ENCODE results near the gene HOXB3. TPM values are rescaled to one million over a fixed set of nuclear protein-coding genes. Genes with fewer than 3 reads are reported as not detected.

The HOXB3 gene
- total and polyA plus RNA-seq, 2 donors (not counting 1 experiment from before 2014, with no cell fraction given): 15.7 to 28.6 TPM

- peak overlapping the region; percentile 35 for H3K4me2 ChIP-seq (ENCODE audit: extremely low read depth, insufficient read depth, low read length)
- H3K9ac ChIP-seq (ENCODE audit: insufficient read depth, low read length): peak overlapping the region; percentile 0
- no peak for DNase-seq (ENCODE audit: low read depth in 2 of 2)
- H3K27ac ChIP-seq (ENCODE audit: insufficient read depth, low read length): no peak overlapping the region
- peaks cover 51% of the 10 kb centered on the region for H3K27me3 ChIP-seq (ENCODE audit: control insufficient read depth, insufficient read depth, low read length)
- H4K20me1 ChIP-seq (ENCODE audit: control insufficient read depth, extremely low read depth, insufficient read depth, low read length): no peaks in the 10 kb centered on the region
- no peaks in the 10 kb centered on the region for H3K36me3 ChIP-seq (ENCODE audit: control insufficient read depth, insufficient read depth, low read length)
- no peak overlapping the region for H2AFZ ChIP-seq (ENCODE audit: low read length)
- peak overlapping the region; percentile 21 to 80 (median 36) for H3K4me3 ChIP-seq (replicated peaks in 1 of 4; ENCODE audit: control extremely low read depth in 1 of 4, insufficient read depth in 1 of 4, low read depth in 3 of 4, low read length in 4 of 4)
- H3K9me3 ChIP-seq (ENCODE audit: control insufficient read depth, insufficient read depth, low read depth, low read length): no peaks in the 10 kb centered on the region
- peaks cover 18% of the 10 kb centered on the region for H3K79me2 ChIP-seq (ENCODE audit: control insufficient read depth, insufficient read depth, low read length)
- peak; percentile 97 for TF ChIP-seq EZH2 (IDR thresholded peaks at IDR 0.05; ENCODE audit: low read length, missing control alignments)
- TF ChIP-seq, protein P1, sequence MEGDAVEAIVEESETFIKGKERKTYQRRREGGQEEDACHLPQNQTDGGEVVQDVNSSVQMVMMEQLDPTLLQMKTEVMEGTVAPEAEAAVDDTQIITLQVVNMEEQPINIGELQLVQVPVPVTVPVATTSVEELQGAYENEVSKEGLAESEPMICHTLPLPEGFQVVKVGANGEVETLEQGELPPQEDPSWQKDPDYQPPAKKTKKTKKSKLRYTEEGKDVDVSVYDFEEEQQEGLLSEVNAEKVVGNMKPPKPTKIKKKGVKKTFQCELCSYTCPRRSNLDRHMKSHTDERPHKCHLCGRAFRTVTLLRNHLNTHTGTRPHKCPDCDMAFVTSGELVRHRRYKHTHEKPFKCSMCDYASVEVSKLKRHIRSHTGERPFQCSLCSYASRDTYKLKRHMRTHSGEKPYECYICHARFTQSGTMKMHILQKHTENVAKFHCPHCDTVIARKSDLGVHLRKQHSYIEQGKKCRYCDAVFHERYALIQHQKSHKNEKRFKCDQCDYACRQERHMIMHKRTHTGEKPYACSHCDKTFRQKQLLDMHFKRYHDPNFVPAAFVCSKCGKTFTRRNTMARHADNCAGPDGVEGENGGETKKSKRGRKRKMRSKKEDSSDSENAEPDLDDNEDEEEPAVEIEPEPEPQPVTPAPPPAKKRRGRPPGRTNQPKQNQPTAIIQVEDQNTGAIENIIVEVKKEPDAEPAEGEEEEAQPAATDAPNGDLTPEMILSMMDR (conservative IDR thresholded peaks at IDR 0.05 in 1 of 2, IDR thresholded peaks at IDR 0.05 in 1 of 2; ENCODE audit: low read depth in 1 of 2, low read length in 2 of 2): no peak
- H3K4me1 ChIP-seq (ENCODE audit: control insufficient read depth, extremely low read depth, insufficient read depth, low read length): peaks cover 11% of the 10 kb centered on the region
Observed at GRCh38 chr17:48613862-48614694, 24.0 kb upstream of the HOXB3 start.

DNA sequence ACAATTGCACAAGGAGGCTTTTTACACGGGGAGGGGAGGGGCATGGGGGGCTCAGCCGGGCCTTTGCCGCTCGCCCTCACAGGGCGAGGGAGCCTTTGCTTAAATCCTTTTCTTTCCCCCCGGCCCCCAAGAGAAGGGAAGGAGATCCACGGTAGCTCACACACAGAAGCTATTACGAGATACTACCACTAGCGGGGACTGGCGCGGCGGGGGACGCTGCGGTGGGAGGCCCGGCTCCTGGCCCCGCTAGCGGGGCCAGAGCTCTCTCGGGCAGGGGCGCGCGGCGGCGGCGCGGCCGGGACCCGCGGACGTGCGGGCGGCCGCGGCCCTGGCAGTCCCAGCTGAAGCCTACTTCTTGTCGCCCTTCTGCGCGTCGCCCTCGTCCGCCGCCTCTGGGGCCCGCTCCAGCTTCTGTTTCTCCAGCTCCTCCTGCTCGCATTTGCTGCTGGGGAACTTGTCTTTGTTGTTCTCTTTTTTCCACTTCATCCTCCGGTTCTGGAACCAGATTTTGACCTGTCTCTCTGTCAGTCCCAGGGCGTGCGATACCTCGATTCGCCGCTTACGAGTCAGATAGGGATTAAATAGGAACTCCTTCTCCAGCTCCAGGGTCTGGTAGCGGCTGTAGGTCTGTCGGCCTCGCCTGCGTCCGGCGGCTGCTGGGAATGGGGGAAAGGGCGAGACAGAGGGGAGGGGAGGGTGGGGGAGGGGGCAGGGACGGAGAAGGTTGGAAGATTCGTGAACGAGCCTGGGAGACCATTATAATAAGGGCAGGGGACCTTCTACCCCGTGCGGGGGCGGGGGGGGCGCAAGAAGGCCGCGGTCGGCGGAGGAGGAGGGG, 23.0 kb upstream of the HOXB3 start:
- peak overlapping the region; percentile 71 for H2AFZ ChIP-seq (ENCODE audit: low read length)
- peak; percentile 19 to 60 for DNase-seq (ENCODE audit: low read depth in 2 of 2)
- peaks cover 43% of the 10 kb centered on the region for H3K27me3 ChIP-seq (ENCODE audit: control insufficient read depth, insufficient read depth, low read length)
- H3K4me3 ChIP-seq (replicated peaks in 1 of 4; ENCODE audit: control extremely low read depth in 1 of 4, insufficient read depth in 1 of 4, low read depth in 3 of 4, low read length in 4 of 4): peak overlapping the region; percentile 55 to 94 (median 68)
- peaks cover 24% of the 10 kb centered on the region for H3K79me2 ChIP-seq (ENCODE audit: control insufficient read depth, insufficient read depth, low read length)
- no peaks in the 10 kb centered on the region for H4K20me1 ChIP-seq (ENCODE audit: control insufficient read depth, extremely low read depth, insufficient read depth, low read length)
- peak overlapping the region; percentile 97 for H3K4me2 ChIP-seq (ENCODE audit: extremely low read depth, insufficient read depth, low read length)
- H3K9me3 ChIP-seq (ENCODE audit: control insufficient read depth, insufficient read depth, low read depth, low read length): no peaks in the 10 kb centered on the region
- TF ChIP-seq, protein P1 (conservative IDR thresholded peaks at IDR 0.05 in 1 of 2, IDR thresholded peaks at IDR 0.05 in 1 of 2; ENCODE audit: low read depth in 1 of 2, low read length in 2 of 2): peak; percentile 7 to 29
- no peak for TF ChIP-seq EZH2 (IDR thresholded peaks at IDR 0.05; ENCODE audit: low read length, missing control alignments)
- H3K27ac ChIP-seq (ENCODE audit: insufficient read depth, low read length): peak overlapping the region; percentile 32
- H3K4me1 ChIP-seq (ENCODE audit: control insufficient read depth, extremely low read depth, insufficient read depth, low read length): peaks cover 15% of the 10 kb centered on the region
- H3K9ac ChIP-seq (ENCODE audit: insufficient read depth, low read length): peak overlapping the region; percentile 53
- H3K36me3 ChIP-seq (ENCODE audit: control insufficient read depth, insufficient read depth, low read length): no peaks in the 10 kb centered on the region

DNA sequence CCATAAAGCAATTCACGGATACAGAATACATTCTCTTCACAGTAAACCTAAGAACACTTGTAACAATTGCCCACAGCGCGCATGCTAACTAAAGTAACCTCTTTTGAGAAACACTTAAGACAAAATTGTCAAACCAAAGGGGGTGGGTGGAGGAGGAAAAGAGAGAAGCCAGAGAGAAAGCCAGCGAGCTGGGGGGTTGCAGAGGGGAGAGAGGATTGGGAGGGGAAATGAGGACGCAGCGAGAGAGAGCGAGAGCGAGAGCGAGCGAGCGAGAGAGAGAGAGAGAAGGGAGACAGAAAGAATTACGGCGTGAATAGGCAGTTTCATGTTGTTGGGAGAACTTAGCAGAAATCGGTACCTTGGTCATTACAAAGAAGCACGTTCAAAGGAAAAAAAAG, 22.4 kb upstream of the HOXB3 start:
- peak in 1 of 2 donors; percentile 60 for DNase-seq (ENCODE audit: low read depth in 2 of 2)
- no peaks in the 10 kb centered on the region for H4K20me1 ChIP-seq (ENCODE audit: control insufficient read depth, extremely low read depth, insufficient read depth, low read length)
- peak overlapping the region; percentile 49 to 94 (median 68) for H3K4me3 ChIP-seq (replicated peaks in 1 of 4; ENCODE audit: control extremely low read depth in 1 of 4, insufficient read depth in 1 of 4, low read depth in 3 of 4, low read length in 4 of 4)
- no peaks in the 10 kb centered on the region for H3K36me3 ChIP-seq (ENCODE audit: control insufficient read depth, insufficient read depth, low read length)
- TF ChIP-seq, protein P1 (conservative IDR thresholded peaks at IDR 0.05 in 1 of 2, IDR thresholded peaks at IDR 0.05 in 1 of 2; ENCODE audit: low read depth in 1 of 2, low read length in 2 of 2): no peak
- no peak for TF ChIP-seq EZH2 (IDR thresholded peaks at IDR 0.05; ENCODE audit: low read length, missing control alignments)
- H3K9ac ChIP-seq (ENCODE audit: insufficient read depth, low read length): no peak overlapping the region
- H3K27ac ChIP-seq (ENCODE audit: insufficient read depth, low read length): peak overlapping the region; percentile 32
- H2AFZ ChIP-seq (ENCODE audit: low read length): peak overlapping the region; percentile 71
- peaks cover 15% of the 10 kb centered on the region for H3K4me1 ChIP-seq (ENCODE audit: control insufficient read depth, extremely low read depth, insufficient read depth, low read length)
- peaks cover 36% of the 10 kb centered on the region for H3K27me3 ChIP-seq (ENCODE audit: control insufficient read depth, insufficient read depth, low read length)
- no peaks in the 10 kb centered on the region for H3K9me3 ChIP-seq (ENCODE audit: control insufficient read depth, insufficient read depth, low read depth, low read length)
- peaks cover 24% of the 10 kb centered on the region for H3K79me2 ChIP-seq (ENCODE audit: control insufficient read depth, insufficient read depth, low read length)
- H3K4me2 ChIP-seq (ENCODE audit: extremely low read depth, insufficient read depth, low read length): peak overlapping the region; percentile 97

All from fibroblast of lung (primary cell).